HEK293 (cell line): ENCODE data around the gene FMO2.

Source experiments
- CTCF ChIP-seq: fragments of 450-650 bp; formaldehyde crosslinking; IDR thresholded peaks from 2 replicates; pipeline ENCODE4 v1.5.1; 2016; ENCODE audit warnings: missing biosample characterization, missing genetic modification characterization
- ELK4 ChIP-seq: IDR thresholded peaks from 2 replicates; pipeline ENCODE4 v1.6.1; 2011; ENCODE audit warnings: mild to moderate bottlenecking, low read depth, low read length, borderline replicate concordance
- KLF16 ChIP-seq: fragments of 450-650 bp; formaldehyde crosslinking; IDR thresholded peaks from 2 replicates; pipeline ENCODE4 v1.5.1; 2017; ENCODE audit warnings: missing biosample characterization, missing genetic modification characterization
- SETDB1 ChIP-seq: IDR thresholded peaks from one replicate; pipeline ENCODE4 v1.6.1; 2017; ENCODE audit warnings: mild to moderate bottlenecking, low read length, moderate library complexity, mixed read lengths; ENCODE audit not compliant: insufficient read length
- YY1 ChIP-seq: fragments of 450-650 bp; formaldehyde crosslinking; IDR thresholded peaks from 2 replicates; pipeline ENCODE4 v1.5.1; 2018; ENCODE audit warnings: missing biosample characterization, missing genetic modification characterization
- ZBTB44 ChIP-seq: fragments of 450-650 bp; IDR thresholded peaks from 2 replicates; pipeline ENCODE4 v1.5.1; 2018; ENCODE audit warnings: missing biosample characterization, mild to moderate bottlenecking, missing genetic modification characterization
- ZNF18 ChIP-seq: fragments of 450-650 bp; formaldehyde crosslinking; IDR thresholded peaks from 2 replicates; pipeline ENCODE4 v1.5.1; 2016; ENCODE audit warnings: missing biosample characterization, missing genetic modification characterization
- ZNF239 ChIP-seq: fragments of 450-650 bp; formaldehyde crosslinking; IDR thresholded peaks from 2 replicates; pipeline ENCODE4 v1.5.1; 2016; ENCODE audit warnings: missing biosample characterization, missing genetic modification characterization
- ZNF24 ChIP-seq: fragments of 450-650 bp; formaldehyde crosslinking; IDR thresholded peaks from 2 replicates; pipeline ENCODE4 v1.5.1; 2016; ENCODE audit warnings: missing biosample characterization, missing genetic modification characterization
- ZNF274 ChIP-seq, 2 experiments: fragments of 200-500 bp in 1 of 2; fragments of 450-650 bp in 1 of 2; sonication (Bioruptor generic) in 1 of 2; formaldehyde crosslinking in 1 of 2; IDR thresholded peaks; 2 replicates each; pipeline versions ENCODE4 v1.5.1 to v1.6.1; 2014 to 2016; ENCODE audit warnings: borderline replicate concordance in 1 of 2, inconsistent platforms in 1 of 2, low read length in 1 of 2, missing biosample characterization in 1 of 2, missing genetic modification characterization in 1 of 2
- ZNF280C ChIP-seq: fragments of 450-650 bp; formaldehyde crosslinking; IDR thresholded peaks from 2 replicates; pipeline ENCODE4 v1.5.1; 2016; ENCODE audit warnings: missing biosample characterization, missing genetic modification characterization
- ZNF292 ChIP-seq: fragments of 450-650 bp; formaldehyde crosslinking; IDR thresholded peaks from 2 replicates; pipeline ENCODE4 v1.5.1; 2016; ENCODE audit warnings: low read depth, missing biosample characterization, missing genetic modification characterization, borderline replicate concordance
- ZNF302 ChIP-seq: fragments of 450-650 bp; formaldehyde crosslinking; IDR thresholded peaks from 2 replicates; pipeline ENCODE4 v1.5.1; 2016; ENCODE audit warnings: missing biosample characterization, missing genetic modification characterization, low read depth
- ZNF677 ChIP-seq: fragments of 450-650 bp; IDR thresholded peaks from 2 replicates; pipeline ENCODE4 v1.5.0; 2018; ENCODE audit warnings: missing biosample characterization, mild to moderate bottlenecking, missing genetic modification characterization, moderate library complexity

GRCh38 chr1:171166361-171166760 is 18.7 kb upstream of the FMO2 start:
- TF ChIP-seq CTCF (tag by site-specific recombination) (no peak), ELK4 (no peak), ZNF18 (tag by site-specific recombination) (no peak), ZNF239 (tag by site-specific recombination) (no peak), ZNF24 (tag by site-specific recombination) (no peak), ZBTB44 (tag by site-specific recombination) (no peak), ZNF274 (IDR thresholded peaks at IDR 0.05; ENCODE audit: low read length) (no peak), ZNF274 (tag by site-specific recombination; IDR thresholded peaks at IDR 0.05; ENCODE audit: borderline replicate concordance) (no peak), SETDB1 (no peak), ZNF292 (tag by site-specific recombination) (no peak), ZNF302 (tag by site-specific recombination) (no peak), KLF16 (tag by site-specific recombination) (no peak), ZNF280C (tag by site-specific recombination) (no peak), ZNF677 (tag by site-specific recombination) (no peak), YY1 (no peak)
